HEK293 (cell line): Measurements from ENCODE around the gene MAPK14.

Experiments
- ZBTB7A ChIP-seq: fragments of 450-650 bp; formaldehyde crosslinking; IDR thresholded peaks from 2 replicates; pipeline ENCODE4 v1.5.1; 2016; ENCODE audit warnings: low read depth, missing biosample characterization, missing genetic modification characterization
- TF ChIP-seq, protein P1 (sequence below): fragments of 450-650 bp; formaldehyde crosslinking; IDR thresholded peaks from 2 replicates; pipeline ENCODE4 v1.5.1; 2016; ENCODE audit warnings: missing biosample characterization, missing genetic modification characterization

GRCh38 chr6:36133148-36133547 is 105.5 kb downstream of the MAPK14 start:
- TF ChIP-seq, protein P1, sequence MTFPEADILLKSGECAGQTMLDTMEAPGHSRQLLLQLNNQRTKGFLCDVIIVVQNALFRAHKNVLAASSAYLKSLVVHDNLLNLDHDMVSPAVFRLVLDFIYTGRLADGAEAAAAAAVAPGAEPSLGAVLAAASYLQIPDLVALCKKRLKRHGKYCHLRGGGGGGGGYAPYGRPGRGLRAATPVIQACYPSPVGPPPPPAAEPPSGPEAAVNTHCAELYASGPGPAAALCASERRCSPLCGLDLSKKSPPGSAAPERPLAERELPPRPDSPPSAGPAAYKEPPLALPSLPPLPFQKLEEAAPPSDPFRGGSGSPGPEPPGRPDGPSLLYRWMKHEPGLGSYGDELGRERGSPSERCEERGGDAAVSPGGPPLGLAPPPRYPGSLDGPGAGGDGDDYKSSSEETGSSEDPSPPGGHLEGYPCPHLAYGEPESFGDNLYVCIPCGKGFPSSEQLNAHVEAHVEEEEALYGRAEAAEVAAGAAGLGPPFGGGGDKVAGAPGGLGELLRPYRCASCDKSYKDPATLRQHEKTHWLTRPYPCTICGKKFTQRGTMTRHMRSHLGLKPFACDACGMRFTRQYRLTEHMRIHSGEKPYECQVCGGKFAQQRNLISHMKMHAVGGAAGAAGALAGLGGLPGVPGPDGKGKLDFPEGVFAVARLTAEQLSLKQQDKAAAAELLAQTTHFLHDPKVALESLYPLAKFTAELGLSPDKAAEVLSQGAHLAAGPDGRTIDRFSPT (tag by site-specific recombination): no peak
- no peak for TF ChIP-seq ZBTB7A (tag by site-specific recombination)
